ENCODE results near the gene ANKS1A.

ANKS1A gene

GRCh38 chr6:34916348-34916967, 27.4 kb downstream of the ANKS1A start:
- no peaks in the 10 kb centered on the region for H3K27me3 ChIP-seq (ENCODE audit: control insufficient read depth, insufficient read depth, low read length, poor library complexity, severe bottlenecking)
- 84 to 92% methylated on average over 3 to 4 of the region's 4 CpGs for WGBS, 2 experiments
- H3K9me3 ChIP-seq (ENCODE audit: control insufficient read depth, low read length) = no peaks in the 10 kb centered on the region
- H3K36me3 ChIP-seq (ENCODE audit: control insufficient read depth, insufficient read depth, low read length) = no peaks in the 10 kb centered on the region
- H3K4me1 ChIP-seq (ENCODE audit: control insufficient read depth, insufficient read depth, low read length) = peaks cover 9% of the 10 kb centered on the region
- no peak overlapping the region for H3K27ac ChIP-seq (ENCODE audit: insufficient read depth, low read depth, low read length, poor library complexity, severe bottlenecking)
- no peak overlapping the region for H3K4me3 ChIP-seq (ENCODE audit: insufficient read depth, low read depth, low read length)

- WGBS, 2 experiments = 95 to 96% methylated on average over 6 of the region's 6 CpGs
- no peaks in the 10 kb centered on the region for H3K36me3 ChIP-seq (ENCODE audit: control insufficient read depth, insufficient read depth, low read length)
- no peak overlapping the region for H3K4me3 ChIP-seq (ENCODE audit: insufficient read depth, low read depth, low read length)
- H3K4me1 ChIP-seq (ENCODE audit: control insufficient read depth, insufficient read depth, low read length) = peaks cover 9% of the 10 kb centered on the region
- no peaks in the 10 kb centered on the region for H3K27me3 ChIP-seq (ENCODE audit: control insufficient read depth, insufficient read depth, low read length, poor library complexity, severe bottlenecking)
- H3K9me3 ChIP-seq (ENCODE audit: control insufficient read depth, low read length) = no peaks in the 10 kb centered on the region
- no peak overlapping the region for H3K27ac ChIP-seq (ENCODE audit: insufficient read depth, low read depth, low read length, poor library complexity, severe bottlenecking)
Observed at GRCh38 chr6:34917626-34918285, 28.7 kb downstream of the ANKS1A start.

GRCh38 chr6:34919651-34920050, 30.6 kb downstream of the ANKS1A start:
- no peak overlapping the region for H3K27ac ChIP-seq (ENCODE audit: insufficient read depth, low read depth, low read length, poor library complexity, severe bottlenecking)
- no peaks in the 10 kb centered on the region for H3K9me3 ChIP-seq (ENCODE audit: control insufficient read depth, low read length)
- H3K4me1 ChIP-seq (ENCODE audit: control insufficient read depth, insufficient read depth, low read length) = peaks cover 9% of the 10 kb centered on the region
- no peaks in the 10 kb centered on the region for H3K36me3 ChIP-seq (ENCODE audit: control insufficient read depth, insufficient read depth, low read length)
- 92 to 100% methylated on average over 1 of the region's 1 CpG for WGBS, 2 experiments
- no peak overlapping the region for H3K4me3 ChIP-seq (ENCODE audit: insufficient read depth, low read depth, low read length)
- H3K27me3 ChIP-seq (ENCODE audit: control insufficient read depth, insufficient read depth, low read length, poor library complexity, severe bottlenecking) = no peaks in the 10 kb centered on the region

- no peaks in the 10 kb centered on the region for H3K27me3 ChIP-seq (ENCODE audit: control insufficient read depth, insufficient read depth, low read length, poor library complexity, severe bottlenecking)
- H3K36me3 ChIP-seq (ENCODE audit: control insufficient read depth, insufficient read depth, low read length) = no peaks in the 10 kb centered on the region
- H3K4me1 ChIP-seq (ENCODE audit: control insufficient read depth, insufficient read depth, low read length) = peaks cover 9% of the 10 kb centered on the region
- H3K27ac ChIP-seq (ENCODE audit: insufficient read depth, low read depth, low read length, poor library complexity, severe bottlenecking) = no peak overlapping the region
- H3K9me3 ChIP-seq (ENCODE audit: control insufficient read depth, low read length) = no peaks in the 10 kb centered on the region
- no peak overlapping the region for H3K4me3 ChIP-seq (ENCODE audit: insufficient read depth, low read depth, low read length)
- 94 to 95% methylated on average over 4 of the region's 4 CpGs for WGBS, 2 experiments
Observed at GRCh38 chr6:34920097-34920496, 31.0 kb downstream of the ANKS1A start.

GRCh38 chr6:34922177-34922663, 33.2 kb downstream of the ANKS1A start:
- WGBS, 2 experiments = 70 to 89% methylated on average over 3 of the region's 3 CpGs
- Histone ChIP-seq H3K36me3 (ENCODE audit: control insufficient read depth, insufficient read depth, low read length) (no peaks in the 10 kb centered on the region), H3K27ac (ENCODE audit: insufficient read depth, low read depth, low read length, poor library complexity, severe bottlenecking) (no peak overlapping the region), H3K4me1 (ENCODE audit: control insufficient read depth, insufficient read depth, low read length) (peaks cover 12% of the 10 kb centered on the region), H3K4me3 (ENCODE audit: insufficient read depth, low read depth, low read length) (no peak overlapping the region), H3K9me3 (ENCODE audit: control insufficient read depth, low read length) (no peaks in the 10 kb centered on the region), H3K27me3 (ENCODE audit: control insufficient read depth, insufficient read depth, low read length, poor library complexity, severe bottlenecking) (no peaks in the 10 kb centered on the region)

GRCh38 chr6:34924831-34925625, 36.0 kb downstream of the ANKS1A start:
- Histone ChIP-seq H3K27me3 (ENCODE audit: control insufficient read depth, insufficient read depth, low read length, poor library complexity, severe bottlenecking) (no peaks in the 10 kb centered on the region), H3K27ac (ENCODE audit: insufficient read depth, low read depth, low read length, poor library complexity, severe bottlenecking) (no peak overlapping the region), H3K4me3 (ENCODE audit: insufficient read depth, low read depth, low read length) (no peak overlapping the region), H3K36me3 (ENCODE audit: control insufficient read depth, insufficient read depth, low read length) (no peaks in the 10 kb centered on the region), H3K4me1 (ENCODE audit: control insufficient read depth, insufficient read depth, low read length) (peaks cover 21% of the 10 kb centered on the region), H3K9me3 (ENCODE audit: control insufficient read depth, low read length) (no peaks in the 10 kb centered on the region)
- 88 to 90% methylated on average over 8 to 9 of the region's 9 CpGs for WGBS, 2 experiments

- H3K36me3 ChIP-seq (ENCODE audit: control insufficient read depth, insufficient read depth, low read length) = no peaks in the 10 kb centered on the region
- H3K27me3 ChIP-seq (ENCODE audit: control insufficient read depth, insufficient read depth, low read length, poor library complexity, severe bottlenecking) = no peaks in the 10 kb centered on the region
- no peak overlapping the region for H3K4me3 ChIP-seq (ENCODE audit: insufficient read depth, low read depth, low read length)
- peaks cover 21% of the 10 kb centered on the region for H3K4me1 ChIP-seq (ENCODE audit: control insufficient read depth, insufficient read depth, low read length)
- no peaks in the 10 kb centered on the region for H3K9me3 ChIP-seq (ENCODE audit: control insufficient read depth, low read length)
- no peak overlapping the region for H3K27ac ChIP-seq (ENCODE audit: insufficient read depth, low read depth, low read length, poor library complexity, severe bottlenecking)
Observed at GRCh38 chr6:34926655-34927054, 37.6 kb downstream of the ANKS1A start.

GRCh38 chr6:34928220-34928619, 39.2 kb downstream of the ANKS1A start:
- peaks cover 21% of the 10 kb centered on the region for H3K4me1 ChIP-seq (ENCODE audit: control insufficient read depth, insufficient read depth, low read length)
- 21 to 25% methylated on average over 3 of the region's 3 CpGs for WGBS, 2 experiments
- no peaks in the 10 kb centered on the region for H3K36me3 ChIP-seq (ENCODE audit: control insufficient read depth, insufficient read depth, low read length)
- H3K9me3 ChIP-seq (ENCODE audit: control insufficient read depth, low read length) = no peaks in the 10 kb centered on the region
- no peaks in the 10 kb centered on the region for H3K27me3 ChIP-seq (ENCODE audit: control insufficient read depth, insufficient read depth, low read length, poor library complexity, severe bottlenecking)
- no peak overlapping the region for H3K4me3 ChIP-seq (ENCODE audit: insufficient read depth, low read depth, low read length)
- peak overlapping the region; percentile 58 for H3K27ac ChIP-seq (ENCODE audit: insufficient read depth, low read depth, low read length, poor library complexity, severe bottlenecking)

- 82% methylated on average over 1 of the region's 1 CpG for WGBS, 2 experiments
- Histone ChIP-seq H3K9me3 (ENCODE audit: control insufficient read depth, low read length) (no peaks in the 10 kb centered on the region), H3K36me3 (ENCODE audit: control insufficient read depth, insufficient read depth, low read length) (no peaks in the 10 kb centered on the region), H3K4me1 (ENCODE audit: control insufficient read depth, insufficient read depth, low read length) (peaks cover 21% of the 10 kb centered on the region), H3K27ac (ENCODE audit: insufficient read depth, low read depth, low read length, poor library complexity, severe bottlenecking) (no peak overlapping the region), H3K4me3 (ENCODE audit: insufficient read depth, low read depth, low read length) (no peak overlapping the region), H3K27me3 (ENCODE audit: control insufficient read depth, insufficient read depth, low read length, poor library complexity, severe bottlenecking) (no peaks in the 10 kb centered on the region)
Observed at GRCh38 chr6:34928695-34929094, 39.6 kb downstream of the ANKS1A start.
